Ishikawa (cell line): ENCODE measurements around the gene ZNF365.

ENCODE experiments used
- CEBPB ChIP-seq: IDR thresholded peaks from 2 replicates; pipeline ENCODE4 v1.6.1; 2012
- CREB1 ChIP-seq: IDR thresholded peaks from 2 replicates; pipeline ENCODE4 v1.6.1; 2012; ENCODE audit warnings: low read depth
- EP300 ChIP-seq: IDR thresholded peaks from 2 replicates; pipeline ENCODE4 v1.6.1; 2012; ENCODE audit warnings: borderline replicate concordance
- MAX ChIP-seq: IDR thresholded peaks from 2 replicates; pipeline ENCODE4 v1.6.1; 2012
- NFIC ChIP-seq: IDR thresholded peaks from 2 replicates; pipeline ENCODE4 v1.6.1; 2012
- RAD21 ChIP-seq: IDR thresholded peaks from 2 replicates; pipeline ENCODE4 v1.6.1; 2012; ENCODE audit warnings: low read depth
- REST ChIP-seq: IDR thresholded peaks from 2 replicates; pipeline ENCODE4 v1.6.1; 2012; ENCODE audit warnings: low read depth, mild to moderate bottlenecking
- TAF1 ChIP-seq: IDR thresholded peaks from 2 replicates; pipeline ENCODE4 v1.6.1; 2012; ENCODE audit warnings: low read depth, mild to moderate bottlenecking
- TCF12 ChIP-seq: IDR thresholded peaks from 2 replicates; pipeline ENCODE4 v1.6.1; 2012; ENCODE audit warnings: low read depth
- YY1 ChIP-seq: IDR thresholded peaks from 2 replicates; pipeline ENCODE4 v1.6.1; 2012; ENCODE audit warnings: low read depth

- TF ChIP-seq NFIC (no peak), REST (no peak), MAX (no peak), EP300 (no peak), TAF1 (no peak), CREB1 (no peak), YY1 (no peak), CEBPB (no peak), RAD21 (no peak), TCF12 (no peak)
Measured at GRCh38 chr10:62326176-62326575, 48.0 kb upstream of the ZNF365 start.
